Keratinocyte (primary cell): ENCODE results near the gene BTBD1. TPM values are rescaled to one million over a fixed set of nuclear protein-coding genes. Genes with fewer than 3 reads are reported as not detected.

ENCODE experiments used
- DNase-seq: peaks from one replicate; pipeline ENCODE4 v3.0.0-alpha.2; 2011; ENCODE audit warnings: low read depth, missing footprints, low spot score
- FAIRE-seq: peaks from 2 replicates; lab custom pipeline; 2011; peaks lifted over from hg19 to GRCh38; lab: Jason Lieb, UNC
- H2AFZ ChIP-seq: 2 replicates; pipeline ENCODE4 v1.6.0; 2012; ENCODE audit warnings: low read length, control low read depth, inconsistent platforms; ENCODE audit not compliant: control insufficient read depth
- H3K27ac ChIP-seq: 2 replicates; pipeline ENCODE4 v1.5.1; 2011; ENCODE audit warnings: low read length; ENCODE audit not compliant: control insufficient read depth, insufficient read depth
- H3K27me3 ChIP-seq: 3 replicates; pipeline ENCODE4 v1.6.0; 2011; ENCODE audit warnings: low read length; ENCODE audit not compliant: control insufficient read depth, insufficient read depth; ENCODE audit errors: extremely low read depth
- H3K36me3 ChIP-seq, 2 experiments: 2 replicates in 1 of 2; 3 replicates in 1 of 2; pipeline ENCODE4 v1.5.1; 2011; ENCODE audit warnings: low read length in 2 of 2, mild to moderate bottlenecking in 1 of 2; ENCODE audit not compliant: control insufficient read depth in 2 of 2, insufficient read depth in 2 of 2; ENCODE audit errors: extremely low read depth in 1 of 2
- H3K4me1 ChIP-seq: 3 replicates; pipeline ENCODE4 v1.5.1; 2011; ENCODE audit warnings: low read length; ENCODE audit not compliant: control insufficient read depth, insufficient read depth; ENCODE audit errors: extremely low read depth
- H3K4me2 ChIP-seq: 3 replicates; pipeline ENCODE4 v1.6.0; 2011; ENCODE audit warnings: low read depth, low read length; ENCODE audit not compliant: control insufficient read depth, insufficient read depth; ENCODE audit errors: extremely low read depth
- H3K4me3 ChIP-seq, 3 experiments: fragments of 200-600 bp in 1 of 3; sonication (generic) in 1 of 3; 2 replicates in 2 of 3; 3 replicates in 1 of 3; pipeline ENCODE4 v1.5.1; 2011 to 2016; ENCODE audit warnings: low read length in 3 of 3, mild to moderate bottlenecking in 3 of 3, control low read depth in 2 of 3, inconsistent platforms in 1 of 3, low read depth in 1 of 3, mixed read lengths in 1 of 3, mixed run types in 1 of 3, moderate library complexity in 1 of 3; ENCODE audit not compliant: control insufficient read depth in 2 of 3, insufficient read depth in 2 of 3; ENCODE audit errors: extremely low read depth in 1 of 3
- H3K79me2 ChIP-seq: 2 replicates; pipeline ENCODE4 v1.6.0; 2012; ENCODE audit warnings: low read length; ENCODE audit not compliant: control insufficient read depth, insufficient read depth
- H3K9ac ChIP-seq: 3 replicates; pipeline ENCODE4 v1.6.0; 2011; ENCODE audit warnings: low read length; ENCODE audit not compliant: control insufficient read depth, insufficient read depth; ENCODE audit errors: extremely low read depth
- H3K9me1 ChIP-seq: 3 replicates; pipeline ENCODE4 v1.6.0; 2011; ENCODE audit warnings: low read length; ENCODE audit not compliant: control insufficient read depth, insufficient read depth; ENCODE audit errors: extremely low read depth
- H3K9me3 ChIP-seq: 2 replicates; pipeline ENCODE4 v1.5.1; 2012; ENCODE audit warnings: low read depth, low read length; ENCODE audit not compliant: control insufficient read depth
- H4K20me1 ChIP-seq: 3 replicates; pipeline ENCODE4 v1.6.0; 2011; ENCODE audit warnings: low read length; ENCODE audit not compliant: control insufficient read depth, insufficient read depth; ENCODE audit errors: extremely low read depth
- EZH2 ChIP-seq: IDR thresholded peaks from one replicate; pipeline ENCODE4 v1.6.1; 2012; ENCODE audit warnings: inconsistent platforms, mild to moderate bottlenecking, low read length, moderate library complexity
- dilution Hi-C: fragments of 300-500 bp; cut with MboI; formaldehyde crosslinking; loops from one replicate; pipeline ENCODE4 v1.7.0; 2020; ENCODE audit warnings: low sequenced_read_pairs; ENCODE audit not compliant: extremely low pct_ligation_motif_present
- polyA plus RNA-seq, 5 experiments: library from polyadenylated mRNA; depleted of rRNA in 3 of 5; stranded (reverse) in 3 of 5; stranded (forward) in 1 of 5; unstranded in 1 of 5; fragments of >200 nt; gene quantifications; 1 replicate in 1 of 5; 2 replicates in 3 of 5; 3 replicates in 1 of 5; pipeline versions ENCODE4 v1.2.1 to v1.2.3, GENCODE V29; 2011 to 2012; ENCODE audit warnings: missing spikeins in 2 of 5, low read depth in 1 of 5, low replicate concordance in 1 of 5
- TF ChIP-seq, protein P1 (sequence below), 3 experiments: IDR thresholded peaks in 1 of 3; conservative IDR thresholded peaks in 1 of 3; optimal IDR thresholded peaks in 1 of 3; 2 replicates in 2 of 3; 3 replicates in 1 of 3; pipeline versions ENCODE3 to v1.5.1; 2011; ENCODE audit warnings: low read length in 3 of 3, mild to moderate bottlenecking in 3 of 3, moderate library complexity in 2 of 3, control low read depth in 1 of 3, inconsistent platforms in 1 of 3; ENCODE audit not compliant: insufficient read depth in 2 of 3; ENCODE audit errors: extremely low read depth in 1 of 3

Gene BTBD1
- polyA plus RNA-seq, 1 donor (not counting 4 experiments of a cell fraction or from before 2014, with no cell fraction given) = 70.5 TPM

DNA sequence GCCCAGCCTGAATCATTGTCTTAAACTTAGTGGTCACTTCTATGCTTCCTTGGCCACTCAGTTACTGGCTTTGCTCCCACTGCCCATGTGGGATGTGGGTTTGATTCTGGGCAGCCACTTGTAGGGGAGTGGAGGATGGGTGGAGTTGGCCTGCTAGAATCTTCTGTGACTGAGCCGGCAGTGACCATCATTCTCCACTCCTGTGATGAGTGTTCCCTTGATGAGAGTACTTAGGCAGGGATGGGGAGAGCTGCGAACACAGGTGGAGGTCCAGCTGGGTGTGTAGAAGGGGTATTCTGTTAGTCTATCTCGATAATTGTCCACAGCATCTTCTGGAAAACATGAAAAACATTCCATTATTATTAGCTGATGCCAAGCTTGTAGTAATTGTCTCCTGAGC, 48.4 kb upstream of the BTBD1 start:
- dilution Hi-C loops = no loop called here

DNA sequence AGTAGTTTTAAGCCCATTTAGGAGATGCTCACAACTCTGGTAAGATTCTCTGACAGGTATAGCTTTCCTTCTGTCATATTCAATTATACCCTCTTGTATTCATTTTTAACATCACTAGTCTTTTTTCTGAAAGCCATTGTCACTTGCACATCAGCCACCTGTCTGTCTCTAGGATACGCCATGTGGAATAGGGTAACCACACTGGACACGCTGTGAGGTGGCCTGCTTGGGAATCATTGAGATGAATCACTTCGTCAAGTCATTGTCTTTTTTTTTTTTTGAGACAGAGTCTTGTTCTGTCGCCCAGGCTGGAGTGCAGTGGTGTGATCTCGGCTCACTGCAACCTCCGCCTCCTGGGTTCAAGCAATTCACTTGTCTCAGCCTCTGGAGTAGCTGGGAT, 47.8 kb upstream of the BTBD1 start:
- Histone ChIP-seq H3K9me1 (no peaks in the 10 kb centered on the region), H2AFZ (no peak overlapping the region), H3K9ac (no peak overlapping the region), H3K9me3 (no peaks in the 10 kb centered on the region), H4K20me1 (no peaks in the 10 kb centered on the region), H3K36me3 (no peaks in the 10 kb centered on the region), H3K4me1 (no peaks in the 10 kb centered on the region), H3K4me3 (no peak overlapping the region), H3K79me2 (no peaks in the 10 kb centered on the region), H3K4me2 (no peak overlapping the region), H3K27ac (no peak overlapping the region), H3K27me3 (peaks cover 7% of the 10 kb centered on the region)
- dilution Hi-C loops = no loop called here
- no peak for DNase-seq
- no peak for TF ChIP-seq EZH2
- TF ChIP-seq, protein P1, sequence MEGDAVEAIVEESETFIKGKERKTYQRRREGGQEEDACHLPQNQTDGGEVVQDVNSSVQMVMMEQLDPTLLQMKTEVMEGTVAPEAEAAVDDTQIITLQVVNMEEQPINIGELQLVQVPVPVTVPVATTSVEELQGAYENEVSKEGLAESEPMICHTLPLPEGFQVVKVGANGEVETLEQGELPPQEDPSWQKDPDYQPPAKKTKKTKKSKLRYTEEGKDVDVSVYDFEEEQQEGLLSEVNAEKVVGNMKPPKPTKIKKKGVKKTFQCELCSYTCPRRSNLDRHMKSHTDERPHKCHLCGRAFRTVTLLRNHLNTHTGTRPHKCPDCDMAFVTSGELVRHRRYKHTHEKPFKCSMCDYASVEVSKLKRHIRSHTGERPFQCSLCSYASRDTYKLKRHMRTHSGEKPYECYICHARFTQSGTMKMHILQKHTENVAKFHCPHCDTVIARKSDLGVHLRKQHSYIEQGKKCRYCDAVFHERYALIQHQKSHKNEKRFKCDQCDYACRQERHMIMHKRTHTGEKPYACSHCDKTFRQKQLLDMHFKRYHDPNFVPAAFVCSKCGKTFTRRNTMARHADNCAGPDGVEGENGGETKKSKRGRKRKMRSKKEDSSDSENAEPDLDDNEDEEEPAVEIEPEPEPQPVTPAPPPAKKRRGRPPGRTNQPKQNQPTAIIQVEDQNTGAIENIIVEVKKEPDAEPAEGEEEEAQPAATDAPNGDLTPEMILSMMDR (optimal IDR thresholded peaks at IDR 0.05 in 1 of 3, IDR thresholded peaks at IDR 0.05 in 1 of 3, conservative IDR thresholded peaks at IDR 0.05 in 1 of 3; ENCODE audit: extremely low read depth in 1 of 3, insufficient read depth in 2 of 3, low read length in 3 of 3) = no peak
- FAIRE-seq = no peak

More for the DNA sequence above, 48.4 kb upstream of the BTBD1 start:
- Histone ChIP-seq H3K4me2 (no peak overlapping the region), H4K20me1 (no peaks in the 10 kb centered on the region), H3K9me1 (no peaks in the 10 kb centered on the region), H2AFZ (no peak overlapping the region), H3K4me3 (no peak overlapping the region), H3K9ac (no peak overlapping the region), H3K79me2 (no peaks in the 10 kb centered on the region), H3K27ac (no peak overlapping the region), H3K9me3 (no peaks in the 10 kb centered on the region), H3K36me3 (no peaks in the 10 kb centered on the region), H3K27me3 (peaks cover 4% of the 10 kb centered on the region), H3K4me1 (no peaks in the 10 kb centered on the region)
- no peak for TF ChIP-seq EZH2
- TF ChIP-seq, protein P1 (optimal IDR thresholded peaks at IDR 0.05 in 1 of 3, IDR thresholded peaks at IDR 0.05 in 1 of 3, conservative IDR thresholded peaks at IDR 0.05 in 1 of 3; ENCODE audit: extremely low read depth in 1 of 3, insufficient read depth in 2 of 3, low read length in 3 of 3) = no peak
- no peak for DNase-seq
- FAIRE-seq = no peak
